ENCODE data around the gene EFCAB14.

- TF ChIP-seq BCL6 (CRISPR knock-in tag; IDR thresholded peaks at IDR 0.05) (no peak), PRPF4 (IDR thresholded peaks at IDR 0.05; ENCODE audit: insufficient read depth, low read depth, low read length, poor library complexity, severe bottlenecking) (no peak), CHD1 (IDR thresholded peaks at IDR 0.05; ENCODE audit: low read length) (no peak), HNRNPUL1 (IDR thresholded peaks at IDR 0.05; ENCODE audit: low read length) (no peak), POLR2AphosphoS5 (IDR thresholded peaks at IDR 0.05; ENCODE audit: control insufficient read depth, insufficient read depth, low read depth, low read length) (no peak), ETV5 (CRISPR knock-in tag; IDR thresholded peaks at IDR 0.05; ENCODE audit: low read depth) (no peak), PTRF (tag; IDR thresholded peaks at IDR 0.05) (no peak), ELF2 (CRISPR knock-in tag; IDR thresholded peaks at IDR 0.05) (no peak), NR2C1 (IDR thresholded peaks at IDR 0.05) (no peak), NR2C1 (tag; IDR thresholded peaks at IDR 0.05) (no peak)
Measured at GRCh38 chr1:46677339-46677738, 41.6 kb downstream of the EFCAB14 start.

Data from K562 (cell line).